WTC11 (cell line): ENCODE results near the gene ZDHHC11B. TPM values are rescaled to one million over a fixed set of nuclear protein-coding genes. Genes with fewer than 3 reads are reported as not detected.

Source experiments
- ATAC-seq: fragments of 200-7000 bp; cut with Tn5 transposase; 2 replicates; pipeline ENCODE4 v1.10.0; 2021; ENCODE audit warnings: mild to moderate bottlenecking, moderate library complexity
- CTCF ChIA-PET: fragments of 300-600 bp; sonication (Branson Sonifier 250); formaldehyde crosslinking; loops from one replicate; lab custom pipeline; 2021; ENCODE audit warnings: antibody characterized with exemption; lab: Charles Lee
- POLR2A ChIA-PET: fragments of 350-600 bp; sonication (Branson Sonifier 250); formaldehyde crosslinking; loops from one replicate; lab custom pipeline; 2021; ENCODE audit warnings: antibody characterized with exemption; lab: Charles Lee
- DNase-seq: peaks from one replicate; pipeline ENCODE4 v3.0.0; 2021; ENCODE audit warnings: low spot score
- H3K27ac Mint-ChIP-seq: 2 replicates; pipeline ENCODE4 v1.8.0; 2021; ENCODE audit warnings: mixed read lengths
- H3K27me3 Mint-ChIP-seq: 2 replicates; pipeline ENCODE4 v1.8.0; 2021; ENCODE audit warnings: low read depth, mild to moderate bottlenecking, moderate library complexity, mixed read lengths
- H3K36me3 Mint-ChIP-seq: 2 replicates; pipeline ENCODE4 v1.8.0; 2021; ENCODE audit warnings: mixed read lengths
- H3K4me1 Mint-ChIP-seq: 2 replicates; pipeline ENCODE4 v1.8.0; 2022; ENCODE audit warnings: mixed read lengths
- H3K4me3 Mint-ChIP-seq: 2 replicates; pipeline ENCODE4 v1.8.0; 2021; ENCODE audit warnings: mild to moderate bottlenecking, moderate library complexity, mixed read lengths
- H3K9me3 Mint-ChIP-seq: 2 replicates; pipeline ENCODE4 v1.8.0; 2021; ENCODE audit warnings: mixed read lengths
- FOXJ3 ChIP-seq: sonication (generic); formaldehyde crosslinking; IDR thresholded peaks from 2 replicates; pipeline ENCODE4 v1.9.0; 2021; ENCODE audit warnings: missing genetic modification reagents, mild to moderate bottlenecking, borderline replicate concordance
- FOXK1 ChIP-seq: sonication (generic); formaldehyde crosslinking; IDR thresholded peaks from 2 replicates; pipeline ENCODE4 v1.8.0; 2022; ENCODE audit warnings: mild to moderate bottlenecking, moderate library complexity, missing genetic modification reagents
- FOXP1 ChIP-seq: sonication (generic); formaldehyde crosslinking; IDR thresholded peaks from 2 replicates; pipeline ENCODE4 v1.8.0; 2022; ENCODE audit warnings: missing genetic modification reagents, mild to moderate bottlenecking, moderate library complexity, borderline replicate concordance
- MYBL2 ChIP-seq: sonication (generic); formaldehyde crosslinking; IDR thresholded peaks from 2 replicates; pipeline ENCODE4 v1.8.1; 2023; ENCODE audit warnings: mild to moderate bottlenecking, moderate library complexity, missing genetic modification reagents
- TEAD1 ChIP-seq: sonication (generic); formaldehyde crosslinking; IDR thresholded peaks from 2 replicates; pipeline ENCODE4 v1.8.0; 2022; ENCODE audit warnings: mild to moderate bottlenecking, missing genetic modification reagents
- ZNF121 ChIP-seq: sonication (generic); formaldehyde crosslinking; IDR thresholded peaks from 2 replicates; pipeline ENCODE4 v1.8.0; 2023; ENCODE audit warnings: missing genetic modification reagents
- ZNF219 ChIP-seq: sonication (generic); formaldehyde crosslinking; IDR thresholded peaks from 2 replicates; pipeline ENCODE4 v1.8.0; 2023; ENCODE audit warnings: missing genetic modification reagents, mild to moderate bottlenecking, borderline replicate concordance
- ZNF232 ChIP-seq: sonication (generic); formaldehyde crosslinking; IDR thresholded peaks from 2 replicates; pipeline ENCODE4 v1.8.0; 2022; ENCODE audit warnings: mild to moderate bottlenecking, missing genetic modification reagents
- ZNF423 ChIP-seq: fragments of 250-450 bp; sonication (Bioruptor Pico); IDR thresholded peaks from 2 replicates; pipeline ENCODE4 v2.1.2; 2022; ENCODE audit warnings: mild to moderate bottlenecking, moderate library complexity
- total RNA-seq: library from RNA; stranded (reverse); gene quantifications from 3 replicates; pipeline ENCODE4 v1.2.3, GENCODE V29; 2021
- TF ChIP-seq, protein P1 (sequence below): sonication (generic); formaldehyde crosslinking; conservative IDR thresholded peaks from 2 replicates; pipeline ENCODE4 v1.8.1; 2022; ENCODE audit warnings: mild to moderate bottlenecking, missing genetic modification reagents
- TF ChIP-seq, protein P2 (sequence below): sonication (generic); formaldehyde crosslinking; IDR thresholded peaks from 2 replicates; pipeline ENCODE4 v1.8.0; 2022; ENCODE audit warnings: mild to moderate bottlenecking, missing genetic modification reagents
- TF ChIP-seq, protein P3 (sequence below): sonication (generic); formaldehyde crosslinking; IDR thresholded peaks from 2 replicates; pipeline ENCODE4 v1.8.0; 2022; ENCODE audit warnings: mild to moderate bottlenecking, missing genetic modification reagents
- TF ChIP-seq, protein P4 (sequence below): sonication (generic); formaldehyde crosslinking; IDR thresholded peaks from 2 replicates; pipeline ENCODE4 v1.8.0; 2023; ENCODE audit warnings: missing genetic modification reagents, mild to moderate bottlenecking, borderline replicate concordance
- TF ChIP-seq, protein P5 (sequence below): sonication (generic); formaldehyde crosslinking; IDR thresholded peaks from 2 replicates; pipeline ENCODE4 v1.8.1; 2022; ENCODE audit warnings: mild to moderate bottlenecking, moderate library complexity, missing genetic modification reagents

The ZDHHC11B gene
- total RNA-seq, 1 experiment from 2014 or later: 2.3 TPM

DNA sequence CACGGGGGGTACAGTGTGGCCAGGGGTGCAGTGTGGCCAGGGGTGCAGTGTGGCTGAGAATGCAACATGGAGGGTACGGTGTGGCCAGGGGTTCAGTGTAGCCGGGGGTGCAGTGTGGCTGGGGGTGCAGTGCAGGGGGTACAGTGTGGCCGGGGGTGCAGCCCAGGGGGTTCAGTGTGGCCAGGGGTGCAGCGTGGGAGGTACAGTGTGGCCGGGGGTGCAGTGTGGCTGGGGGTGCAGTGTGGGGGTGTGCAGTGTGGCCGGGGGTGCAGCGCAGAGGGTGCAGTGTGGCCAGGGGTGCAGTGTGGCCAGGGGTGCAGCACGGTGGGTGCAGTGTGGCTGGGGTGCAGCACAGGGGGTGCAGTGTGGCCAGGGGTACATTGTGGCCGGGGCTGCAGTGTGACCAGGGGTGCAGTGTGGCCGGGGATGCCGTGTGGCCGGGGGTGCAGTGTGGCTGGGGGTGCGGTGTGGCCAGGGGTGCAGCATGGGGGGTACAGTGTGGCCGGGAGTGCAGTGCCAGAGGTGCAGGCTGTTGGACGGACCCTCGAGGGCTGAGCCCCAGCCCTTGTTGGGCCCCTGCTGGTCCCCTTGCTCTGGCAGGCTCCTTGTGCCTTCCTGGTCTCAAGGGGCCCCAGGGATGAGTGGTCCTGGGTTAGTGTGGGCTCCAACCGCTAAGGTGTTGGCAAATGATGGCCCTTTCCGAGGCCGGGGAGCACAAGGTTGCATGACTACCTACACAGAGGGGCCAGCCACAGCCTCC lies 109.2 kb downstream of the ZDHHC11B start:
- ChIA-PET POLR2A (no interaction called here), CTCF (no interaction called here)
- H3K4me1 Mint-ChIP-seq: 0 out of 2 replicates have a peak, but pooled peaks cover 5% of the 10 kb centered on the region
- DNase-seq (no peak), ATAC-seq (no peak)
- no peak overlapping the region for H3K27ac Mint-ChIP-seq
- no peak overlapping the region for H3K4me3 Mint-ChIP-seq
- TF ChIP-seq FOXJ3 (CRISPR knock-in tag) (no peak), ZNF232 (no peak), FOXP1 (CRISPR knock-in tag) (no peak), ZNF219 (CRISPR knock-in tag) (no peak), MYBL2 (CRISPR knock-in tag) (no peak), ZNF423 (no peak), FOXK1 (CRISPR knock-in tag) (no peak), TEAD1 (CRISPR knock-in tag) (no peak), ZNF121 (no peak)
- TF ChIP-seq, protein P1, sequence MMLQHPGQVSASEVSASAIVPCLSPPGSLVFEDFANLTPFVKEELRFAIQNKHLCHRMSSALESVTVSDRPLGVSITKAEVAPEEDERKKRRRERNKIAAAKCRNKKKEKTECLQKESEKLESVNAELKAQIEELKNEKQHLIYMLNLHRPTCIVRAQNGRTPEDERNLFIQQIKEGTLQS (CRISPR knock-in tag): no peak
- TF ChIP-seq, protein P2, sequence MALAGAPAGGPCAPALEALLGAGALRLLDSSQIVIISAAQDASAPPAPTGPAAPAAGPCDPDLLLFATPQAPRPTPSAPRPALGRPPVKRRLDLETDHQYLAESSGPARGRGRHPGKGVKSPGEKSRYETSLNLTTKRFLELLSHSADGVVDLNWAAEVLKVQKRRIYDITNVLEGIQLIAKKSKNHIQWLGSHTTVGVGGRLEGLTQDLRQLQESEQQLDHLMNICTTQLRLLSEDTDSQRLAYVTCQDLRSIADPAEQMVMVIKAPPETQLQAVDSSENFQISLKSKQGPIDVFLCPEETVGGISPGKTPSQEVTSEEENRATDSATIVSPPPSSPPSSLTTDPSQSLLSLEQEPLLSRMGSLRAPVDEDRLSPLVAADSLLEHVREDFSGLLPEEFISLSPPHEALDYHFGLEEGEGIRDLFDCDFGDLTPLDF (CRISPR knock-in tag): no peak
- TF ChIP-seq, protein P3, sequence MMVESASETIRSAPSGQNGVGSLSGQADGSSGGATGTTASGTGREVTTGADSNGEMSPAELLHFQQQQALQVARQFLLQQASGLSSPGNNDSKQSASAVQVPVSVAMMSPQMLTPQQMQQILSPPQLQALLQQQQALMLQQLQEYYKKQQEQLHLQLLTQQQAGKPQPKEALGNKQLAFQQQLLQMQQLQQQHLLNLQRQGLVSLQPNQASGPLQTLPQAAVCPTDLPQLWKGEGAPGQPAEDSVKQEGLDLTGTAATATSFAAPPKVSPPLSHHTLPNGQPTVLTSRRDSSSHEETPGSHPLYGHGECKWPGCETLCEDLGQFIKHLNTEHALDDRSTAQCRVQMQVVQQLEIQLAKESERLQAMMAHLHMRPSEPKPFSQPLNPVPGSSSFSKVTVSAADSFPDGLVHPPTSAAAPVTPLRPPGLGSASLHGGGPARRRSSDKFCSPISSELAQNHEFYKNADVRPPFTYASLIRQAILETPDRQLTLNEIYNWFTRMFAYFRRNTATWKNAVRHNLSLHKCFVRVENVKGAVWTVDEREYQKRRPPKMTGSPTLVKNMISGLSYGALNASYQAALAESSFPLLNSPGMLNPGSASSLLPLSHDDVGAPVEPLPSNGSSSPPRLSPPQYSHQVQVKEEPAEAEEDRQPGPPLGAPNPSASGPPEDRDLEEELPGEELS: no peak
- no peaks in the 10 kb centered on the region for H3K9me3 Mint-ChIP-seq
- peaks cover 17% of the 10 kb centered on the region for H3K27me3 Mint-ChIP-seq
- no peaks in the 10 kb centered on the region for H3K36me3 Mint-ChIP-seq

DNA sequence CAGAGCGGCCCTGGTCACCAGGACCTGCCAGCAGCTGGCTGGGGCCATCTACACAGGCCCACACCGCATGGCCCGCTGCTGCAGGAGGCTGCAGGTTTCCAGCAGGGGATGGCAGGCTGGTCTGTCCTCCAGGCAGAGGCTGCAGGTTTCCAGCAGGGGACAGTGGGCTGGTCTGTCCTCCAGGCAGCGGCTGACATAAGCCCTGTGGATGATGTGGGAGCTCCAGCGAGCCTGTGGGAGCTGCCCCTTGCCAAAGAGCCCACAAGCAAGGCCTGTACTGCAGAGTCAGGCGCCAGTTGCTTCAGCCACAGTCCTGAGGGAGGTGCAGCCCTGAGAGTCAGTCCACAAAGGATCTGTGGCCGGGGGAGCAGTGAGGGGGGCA lies 109.9 kb downstream of the ZDHHC11B start:
- no peak for DNase-seq
- H3K36me3 Mint-ChIP-seq: no peaks in the 10 kb centered on the region
- H3K4me3 Mint-ChIP-seq: no peak overlapping the region
- TF ChIP-seq, protein P4, sequence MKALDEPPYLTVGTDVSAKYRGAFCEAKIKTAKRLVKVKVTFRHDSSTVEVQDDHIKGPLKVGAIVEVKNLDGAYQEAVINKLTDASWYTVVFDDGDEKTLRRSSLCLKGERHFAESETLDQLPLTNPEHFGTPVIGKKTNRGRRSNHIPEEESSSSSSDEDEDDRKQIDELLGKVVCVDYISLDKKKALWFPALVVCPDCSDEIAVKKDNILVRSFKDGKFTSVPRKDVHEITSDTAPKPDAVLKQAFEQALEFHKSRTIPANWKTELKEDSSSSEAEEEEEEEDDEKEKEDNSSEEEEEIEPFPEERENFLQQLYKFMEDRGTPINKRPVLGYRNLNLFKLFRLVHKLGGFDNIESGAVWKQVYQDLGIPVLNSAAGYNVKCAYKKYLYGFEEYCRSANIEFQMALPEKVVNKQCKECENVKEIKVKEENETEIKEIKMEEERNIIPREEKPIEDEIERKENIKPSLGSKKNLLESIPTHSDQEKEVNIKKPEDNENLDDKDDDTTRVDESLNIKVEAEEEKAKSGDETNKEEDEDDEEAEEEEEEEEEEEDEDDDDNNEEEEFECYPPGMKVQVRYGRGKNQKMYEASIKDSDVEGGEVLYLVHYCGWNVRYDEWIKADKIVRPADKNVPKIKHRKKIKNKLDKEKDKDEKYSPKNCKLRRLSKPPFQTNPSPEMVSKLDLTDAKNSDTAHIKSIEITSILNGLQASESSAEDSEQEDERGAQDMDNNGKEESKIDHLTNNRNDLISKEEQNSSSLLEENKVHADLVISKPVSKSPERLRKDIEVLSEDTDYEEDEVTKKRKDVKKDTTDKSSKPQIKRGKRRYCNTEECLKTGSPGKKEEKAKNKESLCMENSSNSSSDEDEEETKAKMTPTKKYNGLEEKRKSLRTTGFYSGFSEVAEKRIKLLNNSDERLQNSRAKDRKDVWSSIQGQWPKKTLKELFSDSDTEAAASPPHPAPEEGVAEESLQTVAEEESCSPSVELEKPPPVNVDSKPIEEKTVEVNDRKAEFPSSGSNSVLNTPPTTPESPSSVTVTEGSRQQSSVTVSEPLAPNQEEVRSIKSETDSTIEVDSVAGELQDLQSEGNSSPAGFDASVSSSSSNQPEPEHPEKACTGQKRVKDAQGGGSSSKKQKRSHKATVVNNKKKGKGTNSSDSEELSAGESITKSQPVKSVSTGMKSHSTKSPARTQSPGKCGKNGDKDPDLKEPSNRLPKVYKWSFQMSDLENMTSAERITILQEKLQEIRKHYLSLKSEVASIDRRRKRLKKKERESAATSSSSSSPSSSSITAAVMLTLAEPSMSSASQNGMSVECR (CRISPR knock-in tag): no peak
- TF ChIP-seq, protein P5, sequence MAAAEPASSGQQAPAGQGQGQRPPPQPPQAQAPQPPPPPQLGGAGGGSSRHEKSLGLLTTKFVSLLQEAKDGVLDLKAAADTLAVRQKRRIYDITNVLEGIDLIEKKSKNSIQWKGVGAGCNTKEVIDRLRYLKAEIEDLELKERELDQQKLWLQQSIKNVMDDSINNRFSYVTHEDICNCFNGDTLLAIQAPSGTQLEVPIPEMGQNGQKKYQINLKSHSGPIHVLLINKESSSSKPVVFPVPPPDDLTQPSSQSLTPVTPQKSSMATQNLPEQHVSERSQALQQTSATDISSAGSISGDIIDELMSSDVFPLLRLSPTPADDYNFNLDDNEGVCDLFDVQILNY (CRISPR knock-in tag): no peak
- H3K4me1 Mint-ChIP-seq: 0 out of 2 replicates have a peak, but pooled peaks cover 5% of the 10 kb centered on the region
- CTCF ChIA-PET: no interaction called here
- no peaks in the 10 kb centered on the region for H3K9me3 Mint-ChIP-seq
- H3K27me3 Mint-ChIP-seq: peaks cover 17% of the 10 kb centered on the region
- no peak for ATAC-seq
- no peak overlapping the region for H3K27ac Mint-ChIP-seq
- POLR2A ChIA-PET: no interaction called here
